Naive thymus-derived CD8-positive, alpha-beta T cell (primary cell): Measurements from ENCODE around the gene EMILIN3. TPM values are rescaled to one million over a fixed set of nuclear protein-coding genes. Genes with fewer than 3 reads are reported as not detected.

ENCODE experiments used
- ATAC-seq, 2 donors: fragments of 150-1000 bp; cut with Tn5 transposase in 1 of 2; sonication (Bioruptor Pico), chemical (Tn5 transposase) in 1 of 2; 1 replicate in 1 of 2; 2 replicates in 1 of 2; pipeline ENCODE4 v1.10.0; 2021; ENCODE audit warnings: mild to moderate bottlenecking in 2 of 2, moderate library complexity in 2 of 2
- POLR2A ChIA-PET: fragments of 350-600 bp; sonication (Branson Sonifier 250); formaldehyde crosslinking; loops from one replicate; lab custom pipeline; 2021; ENCODE audit warnings: antibody characterized with exemption; lab: Charles Lee
- DNase-seq, 10 donors: peaks; one replicate each; pipeline versions ENCODE4 v3.0.0 to v3.0.0-alpha.2; 2020 to 2022
- H3K27ac Mint-ChIP-seq, 10 donors: one replicate each; pipeline ENCODE4 v1.8.0; 2020 to 2022; ENCODE audit warnings: mild to moderate bottlenecking in 10 of 10, mixed read lengths in 10 of 10, moderate library complexity in 4 of 10, inconsistent platforms in 1 of 10
- H3K27me3 Mint-ChIP-seq, 5 donors: one replicate each; pipeline ENCODE4 v1.8.0; 2021 to 2022; ENCODE audit warnings: mixed read lengths in 5 of 5
- H3K36me3 Mint-ChIP-seq, 3 donors: one replicate each; pipeline ENCODE4 v1.8.0; 2020 to 2022; ENCODE audit warnings: mixed read lengths in 3 of 3, mild to moderate bottlenecking in 2 of 3, inconsistent platforms in 1 of 3
- H3K4me1 Mint-ChIP-seq, 4 donors: one replicate each; pipeline ENCODE4 v1.8.0; 2021 to 2022; ENCODE audit warnings: mixed read lengths in 4 of 4
- H3K4me3 Mint-ChIP-seq, 10 donors: one replicate each; pipeline ENCODE4 v1.8.0; 2020 to 2022; ENCODE audit warnings: mild to moderate bottlenecking in 10 of 10, mixed read lengths in 10 of 10, moderate library complexity in 6 of 10, inconsistent platforms in 1 of 10
- H3K9me3 Mint-ChIP-seq, 9 donors: one replicate each; pipeline ENCODE4 v1.8.0; 2020 to 2022; ENCODE audit warnings: mixed read lengths in 9 of 9, mild to moderate bottlenecking in 3 of 9, inconsistent platforms in 1 of 9, moderate library complexity in 1 of 9
- polyA plus RNA-seq, 3 donors: library from polyadenylated mRNA; unstranded; fragments of 300-500 nt; fragmentation: Illumina TruSeq; gene quantifications; one replicate each; pipeline ENCODE4 v1.2.3, GENCODE V29; 2021
- total RNA-seq, 8 experiments: library from RNA in 2 of 8; stranded (reverse) in 2 of 8; gene quantifications; one replicate each; pipeline ENCODE4 v1.2.3 and lab custom pipeline; 2021 to 2026

Gene EMILIN3
- total and polyA plus RNA-seq, 5 experiments from 2014 or later = 0.13 TPM; not detected in 4

GRCh38 chr20:41358717-41359116, 7.9 kb downstream of the EMILIN3 start:
- Mint-ChIP-seq H3K9me3 (no peaks in the 10 kb centered on the region), H3K27ac (no peak overlapping the region), H3K4me3 (no peak overlapping the region), H3K4me1 (peaks cover 0 to 2% (median 0%) of the 10 kb centered on the region in 4 donors), H3K36me3 (no peaks in the 10 kb centered on the region), H3K27me3 (no peaks in the 10 kb centered on the region)
- DNase-seq (no peak), ATAC-seq (no peak)
- POLR2A ChIA-PET = interaction anchor here (0.6 to 0.9 kb wide), 3 partner anchors 187 to 318 kb away, joined by 3 read pairs; no protein-coding TSS in a partner anchor

- no peak overlapping the region for H3K4me3 Mint-ChIP-seq
- no peak for ATAC-seq
- POLR2A ChIA-PET = interaction anchor here (0.6 to 0.9 kb wide), 2 partner anchors 216 to 318 kb away, joined by 3 read pairs; no protein-coding TSS in a partner anchor
- H3K27me3 Mint-ChIP-seq = no peaks in the 10 kb centered on the region
- no peaks in the 10 kb centered on the region for H3K9me3 Mint-ChIP-seq
- DNase-seq = no peak
- no peak overlapping the region for H3K27ac Mint-ChIP-seq
- H3K4me1 Mint-ChIP-seq = peaks cover 0 to 2% (median 0%) of the 10 kb centered on the region in 4 donors
- H3K36me3 Mint-ChIP-seq = no peaks in the 10 kb centered on the region
These were observed 8.4 kb downstream of the EMILIN3 start for GRCh38 chr20:41358230-41358629.

- no peaks in the 10 kb centered on the region for H3K9me3 Mint-ChIP-seq
- no peaks in the 10 kb centered on the region for H3K27me3 Mint-ChIP-seq
- peaks cover 0 to 2% (median 0%) of the 10 kb centered on the region in 4 donors for H3K4me1 Mint-ChIP-seq
- POLR2A ChIA-PET = no interaction called here
- no peak overlapping the region for H3K27ac Mint-ChIP-seq
- DNase-seq (no peak), ATAC-seq (no peak)
- H3K36me3 Mint-ChIP-seq = no peaks in the 10 kb centered on the region
- H3K4me3 Mint-ChIP-seq = no peak overlapping the region
These were observed 9.0 kb downstream of the EMILIN3 start for GRCh38 chr20:41357424-41358163.

- no peak overlapping the region for H3K27ac Mint-ChIP-seq
- ATAC-seq (no peak), DNase-seq (no peak)
- no peaks in the 10 kb centered on the region for H3K27me3 Mint-ChIP-seq
- no peaks in the 10 kb centered on the region for H3K9me3 Mint-ChIP-seq
- H3K4me3 Mint-ChIP-seq = no peak overlapping the region
- POLR2A ChIA-PET = no interaction called here
- H3K4me1 Mint-ChIP-seq = peaks cover 0 to 2% (median 0%) of the 10 kb centered on the region in 4 donors
- H3K36me3 Mint-ChIP-seq = no peaks in the 10 kb centered on the region
These were observed 9.7 kb downstream of the EMILIN3 start for GRCh38 chr20:41356951-41357350.

- Mint-ChIP-seq H3K4me1 (peaks cover 0 to 2% (median 0%) of the 10 kb centered on the region in 4 donors), H3K4me3 (no peak overlapping the region), H3K27me3 (no peaks in the 10 kb centered on the region), H3K9me3 (no peaks in the 10 kb centered on the region), H3K36me3 (no peaks in the 10 kb centered on the region), H3K27ac (no peak overlapping the region)
- DNase-seq = no peak
- POLR2A ChIA-PET = no interaction called here
- no peak for ATAC-seq
These were observed 10.9 kb downstream of the EMILIN3 start for GRCh38 chr20:41355598-41356203.

- no peak overlapping the region for H3K4me3 Mint-ChIP-seq
- no peak for ATAC-seq
- peaks cover 0 to 2% (median 0%) of the 10 kb centered on the region in 4 donors for H3K4me1 Mint-ChIP-seq
- no peak for DNase-seq
- no peaks in the 10 kb centered on the region for H3K27me3 Mint-ChIP-seq
- POLR2A ChIA-PET = no interaction called here
- no peaks in the 10 kb centered on the region for H3K9me3 Mint-ChIP-seq
- peak overlapping the region in 1 of 10 donors; percentile 50 for H3K27ac Mint-ChIP-seq
- no peaks in the 10 kb centered on the region for H3K36me3 Mint-ChIP-seq
These were observed 11.4 kb downstream of the EMILIN3 start for GRCh38 chr20:41355192-41355591.

- no peak for DNase-seq
- POLR2A ChIA-PET = no interaction called here
- no peak for ATAC-seq
- peaks cover 0 to 2% (median 0%) of the 10 kb centered on the region in 4 donors for H3K4me1 Mint-ChIP-seq
- H3K4me3 Mint-ChIP-seq = no peak overlapping the region
- H3K9me3 Mint-ChIP-seq = no peaks in the 10 kb centered on the region
- H3K36me3 Mint-ChIP-seq = no peaks in the 10 kb centered on the region
- peak overlapping the region in 1 of 10 donors; percentile 51 for H3K27ac Mint-ChIP-seq
- H3K27me3 Mint-ChIP-seq = no peaks in the 10 kb centered on the region
These were observed 13.1 kb downstream of the EMILIN3 start for GRCh38 chr20:41353530-41353929.

- DNase-seq (no peak), ATAC-seq (no peak)
- Mint-ChIP-seq H3K36me3 (no peaks in the 10 kb centered on the region), H3K4me1 (peaks cover 0 to 2% (median 0%) of the 10 kb centered on the region in 4 donors), H3K27ac (no peak overlapping the region), H3K4me3 (no peak overlapping the region), H3K9me3 (no peaks in the 10 kb centered on the region), H3K27me3 (no peaks in the 10 kb centered on the region)
- POLR2A ChIA-PET = no interaction called here
These were observed 14.0 kb downstream of the EMILIN3 start for GRCh38 chr20:41352666-41353065.

- POLR2A ChIA-PET = no interaction called here
- no peaks in the 10 kb centered on the region for H3K36me3 Mint-ChIP-seq
- DNase-seq = no peak
- no peaks in the 10 kb centered on the region for H3K27me3 Mint-ChIP-seq
- H3K4me3 Mint-ChIP-seq = no peak overlapping the region
- ATAC-seq = no peak
- H3K4me1 Mint-ChIP-seq = peaks cover 0 to 2% (median 0%) of the 10 kb centered on the region in 4 donors
- no peak overlapping the region for H3K27ac Mint-ChIP-seq
- no peaks in the 10 kb centered on the region for H3K9me3 Mint-ChIP-seq
These were observed 14.5 kb downstream of the EMILIN3 start for GRCh38 chr20:41352106-41352505.

GRCh38 chr20:41350408-41350962, 16.1 kb downstream of the EMILIN3 start:
- H3K4me3 Mint-ChIP-seq = no peak overlapping the region
- ATAC-seq = no peak

GRCh38 chr20:41349943-41350342, 16.7 kb downstream of the EMILIN3 start:
- H3K9me3 Mint-ChIP-seq = no peaks in the 10 kb centered on the region
- H3K4me1 Mint-ChIP-seq = peaks cover 0 to 2% (median 0%) of the 10 kb centered on the region in 4 donors
- H3K4me3 Mint-ChIP-seq = no peak overlapping the region
- no peak for ATAC-seq
- H3K27me3 Mint-ChIP-seq = peaks cover 0 to 2% (median 0%) of the 10 kb centered on the region in 5 donors
- no peaks in the 10 kb centered on the region for H3K36me3 Mint-ChIP-seq
- POLR2A ChIA-PET = no interaction called here
- H3K27ac Mint-ChIP-seq = no peak overlapping the region
- DNase-seq = no peak

More at GRCh38 chr20:41350408-41350962, 16.1 kb downstream of the EMILIN3 start:
- Mint-ChIP-seq H3K27ac (peak overlapping the region in 1 of 10 donors; percentile 42), H3K36me3 (no peaks in the 10 kb centered on the region), H3K27me3 (peaks cover 0 to 2% (median 0%) of the 10 kb centered on the region in 5 donors), H3K9me3 (no peaks in the 10 kb centered on the region), H3K4me1 (peaks cover 0 to 2% (median 0%) of the 10 kb centered on the region in 4 donors)
- POLR2A ChIA-PET = no interaction called here
- no peak for DNase-seq

- POLR2A ChIA-PET = no interaction called here
- DNase-seq (no peak), ATAC-seq (no peak)
- peaks cover 0 to 2% (median 0%) of the 10 kb centered on the region in 4 donors for H3K4me1 Mint-ChIP-seq
- no peak overlapping the region for H3K4me3 Mint-ChIP-seq
- H3K36me3 Mint-ChIP-seq = no peaks in the 10 kb centered on the region
- no peaks in the 10 kb centered on the region for H3K9me3 Mint-ChIP-seq
- H3K27me3 Mint-ChIP-seq = peaks cover 0 to 2% (median 0%) of the 10 kb centered on the region in 5 donors
- no peak overlapping the region for H3K27ac Mint-ChIP-seq
These were observed 17.4 kb downstream of the EMILIN3 start for GRCh38 chr20:41349266-41349665.
